Activated B cell treated with CpG ODN at 0.5 μM for 24 hours (primary cell): ENCODE measurements around the gene MSH6. TPM values are rescaled to one million over a fixed set of nuclear protein-coding genes. Genes with fewer than 3 reads are reported as not detected.

ENCODE experiments used
- ATAC-seq: fragments of 200-7000 bp; cut with Tn5 transposase; one replicate; pipeline ENCODE4 v1.10.0; 2021; ENCODE audit warnings: low read depth, mild to moderate bottlenecking, moderate library complexity
- CTCF ChIA-PET: fragments of 350-600 bp; sonication (Branson Sonifier 250); formaldehyde crosslinking; loops from one replicate; lab custom pipeline; 2021; ENCODE audit warnings: antibody characterized with exemption; lab: Charles Lee
- POLR2A ChIA-PET: fragments of 350-600 bp; sonication (Branson Sonifier 250); formaldehyde crosslinking; loops from one replicate; lab custom pipeline; 2021; ENCODE audit warnings: antibody characterized with exemption; lab: Charles Lee
- DNase-seq: peaks from one replicate; pipeline ENCODE4 v3.0.0; 2022
- H3K27ac Mint-ChIP-seq: one replicate; pipeline ENCODE4 v1.8.0; 2020; ENCODE audit warnings: mixed read lengths
- H3K27me3 Mint-ChIP-seq: one replicate; pipeline ENCODE4 v1.8.0; 2021; ENCODE audit warnings: mixed read lengths
- H3K36me3 Mint-ChIP-seq: one replicate; pipeline ENCODE4 v1.8.0; 2021; ENCODE audit warnings: low read depth, mixed read lengths
- H3K4me1 Mint-ChIP-seq: one replicate; pipeline ENCODE4 v1.8.0; 2021; ENCODE audit warnings: mixed read lengths
- H3K4me3 Mint-ChIP-seq: one replicate; pipeline ENCODE4 v1.8.0; 2020; ENCODE audit warnings: mild to moderate bottlenecking, mixed read lengths
- H3K9me3 Mint-ChIP-seq: one replicate; pipeline ENCODE4 v1.8.0; 2020; ENCODE audit warnings: mixed read lengths
- intact Hi-C: fragments of 100-400 bp; cut with micrococcal nuclease; formaldehyde crosslinking; loops from one replicate; pipeline ENCODE4 v1.15.1; 2024
- total RNA-seq: library from RNA; stranded (reverse); gene quantifications from 2 replicates; pipeline ENCODE4 v1.2.3, GENCODE V29; 2022
- TF ChIP-seq, protein P1 (sequence below): fragments of 200-600 bp; IDR thresholded peaks from one replicate; pipeline ENCODE4 v1.8.0; 2022; ENCODE audit warnings: antibody characterized with exemption, mild to moderate bottlenecking

The MSH6 gene
- total RNA-seq, 1 donor from 2014 or later: 40.6 TPM

DNA sequence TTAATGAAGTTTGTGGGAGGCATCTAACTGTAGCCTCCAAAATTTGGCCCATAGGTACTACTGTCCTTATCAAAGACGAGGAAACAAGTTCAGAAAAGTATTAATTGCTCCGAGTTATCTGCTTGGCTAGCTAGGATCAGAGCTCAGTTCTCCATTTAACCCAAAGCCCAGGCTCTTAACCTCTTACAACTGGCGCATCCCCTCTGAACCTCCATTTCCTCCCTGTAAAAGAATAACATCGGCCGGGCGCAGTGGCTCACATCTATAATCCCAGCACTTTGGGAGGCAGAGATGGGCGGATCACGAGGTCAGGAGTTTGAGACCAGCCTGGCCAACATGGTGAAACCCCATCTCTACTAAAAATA lies 3.5 kb upstream of the MSH6 start:
- Mint-ChIP-seq H3K4me3 (no peak overlapping the region), H3K27ac (no peak overlapping the region), H3K4me1 (peaks cover 4% of the 10 kb centered on the region), H3K27me3 (no peaks in the 10 kb centered on the region), H3K36me3 (peaks cover 2% of the 10 kb centered on the region), H3K9me3 (no peaks in the 10 kb centered on the region)
- intact Hi-C loops: no loop called here
- TF ChIP-seq, protein P1, sequence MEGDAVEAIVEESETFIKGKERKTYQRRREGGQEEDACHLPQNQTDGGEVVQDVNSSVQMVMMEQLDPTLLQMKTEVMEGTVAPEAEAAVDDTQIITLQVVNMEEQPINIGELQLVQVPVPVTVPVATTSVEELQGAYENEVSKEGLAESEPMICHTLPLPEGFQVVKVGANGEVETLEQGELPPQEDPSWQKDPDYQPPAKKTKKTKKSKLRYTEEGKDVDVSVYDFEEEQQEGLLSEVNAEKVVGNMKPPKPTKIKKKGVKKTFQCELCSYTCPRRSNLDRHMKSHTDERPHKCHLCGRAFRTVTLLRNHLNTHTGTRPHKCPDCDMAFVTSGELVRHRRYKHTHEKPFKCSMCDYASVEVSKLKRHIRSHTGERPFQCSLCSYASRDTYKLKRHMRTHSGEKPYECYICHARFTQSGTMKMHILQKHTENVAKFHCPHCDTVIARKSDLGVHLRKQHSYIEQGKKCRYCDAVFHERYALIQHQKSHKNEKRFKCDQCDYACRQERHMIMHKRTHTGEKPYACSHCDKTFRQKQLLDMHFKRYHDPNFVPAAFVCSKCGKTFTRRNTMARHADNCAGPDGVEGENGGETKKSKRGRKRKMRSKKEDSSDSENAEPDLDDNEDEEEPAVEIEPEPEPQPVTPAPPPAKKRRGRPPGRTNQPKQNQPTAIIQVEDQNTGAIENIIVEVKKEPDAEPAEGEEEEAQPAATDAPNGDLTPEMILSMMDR: no peak
- ATAC-seq: no peak
- ChIA-PET CTCF (interaction anchor here (1.2 kb wide), 1 partner anchor 12 kb away, joined by 5 read pairs; no protein-coding TSS in a partner anchor), POLR2A (no interaction called here)
- DNase-seq: no peak

DNA sequence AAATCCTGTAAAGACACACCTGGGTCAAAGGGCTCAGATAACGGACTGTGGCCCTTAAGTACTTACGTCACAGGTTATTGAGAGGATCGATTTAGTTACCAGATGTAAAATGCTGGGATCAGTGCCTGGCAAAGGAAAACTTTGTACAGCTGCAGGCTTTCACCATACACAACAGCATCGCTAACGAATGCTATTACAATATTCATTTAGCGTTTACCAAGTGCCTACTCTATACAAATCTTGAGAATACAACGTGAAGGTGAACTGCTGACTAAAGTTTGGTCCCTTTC lies 619 bp upstream of the MSH6 start:
- no peak for ATAC-seq
- Mint-ChIP-seq H3K27ac (peak overlapping the region; percentile 76), H3K4me3 (peak overlapping the region; percentile 86), H3K4me1 (peaks cover 22% of the 10 kb centered on the region), H3K27me3 (no peaks in the 10 kb centered on the region), H3K9me3 (no peaks in the 10 kb centered on the region), H3K36me3 (peaks cover 6% of the 10 kb centered on the region)
- ChIA-PET CTCF (interaction anchor here (0.9 to 1.1 kb wide), 2 partner anchors 15 to 345 kb away, joined by 4 read pairs; no protein-coding TSS in a partner anchor), POLR2A (interaction anchor here (0.6 to 1.8 kb wide), 16 partner anchors 9 to 797 kb away, joined by 3 to 11 read pairs (median 4); partner anchors contain the start of gene MSH2)
- no peak for DNase-seq
- TF ChIP-seq, protein P1: no peak
- intact Hi-C loops: loop anchor here (2.0 to 5.0 kb wide), 6 partner anchors 16 to 865 kb away; partner anchors contain the start of gene MCFD2

DNA sequence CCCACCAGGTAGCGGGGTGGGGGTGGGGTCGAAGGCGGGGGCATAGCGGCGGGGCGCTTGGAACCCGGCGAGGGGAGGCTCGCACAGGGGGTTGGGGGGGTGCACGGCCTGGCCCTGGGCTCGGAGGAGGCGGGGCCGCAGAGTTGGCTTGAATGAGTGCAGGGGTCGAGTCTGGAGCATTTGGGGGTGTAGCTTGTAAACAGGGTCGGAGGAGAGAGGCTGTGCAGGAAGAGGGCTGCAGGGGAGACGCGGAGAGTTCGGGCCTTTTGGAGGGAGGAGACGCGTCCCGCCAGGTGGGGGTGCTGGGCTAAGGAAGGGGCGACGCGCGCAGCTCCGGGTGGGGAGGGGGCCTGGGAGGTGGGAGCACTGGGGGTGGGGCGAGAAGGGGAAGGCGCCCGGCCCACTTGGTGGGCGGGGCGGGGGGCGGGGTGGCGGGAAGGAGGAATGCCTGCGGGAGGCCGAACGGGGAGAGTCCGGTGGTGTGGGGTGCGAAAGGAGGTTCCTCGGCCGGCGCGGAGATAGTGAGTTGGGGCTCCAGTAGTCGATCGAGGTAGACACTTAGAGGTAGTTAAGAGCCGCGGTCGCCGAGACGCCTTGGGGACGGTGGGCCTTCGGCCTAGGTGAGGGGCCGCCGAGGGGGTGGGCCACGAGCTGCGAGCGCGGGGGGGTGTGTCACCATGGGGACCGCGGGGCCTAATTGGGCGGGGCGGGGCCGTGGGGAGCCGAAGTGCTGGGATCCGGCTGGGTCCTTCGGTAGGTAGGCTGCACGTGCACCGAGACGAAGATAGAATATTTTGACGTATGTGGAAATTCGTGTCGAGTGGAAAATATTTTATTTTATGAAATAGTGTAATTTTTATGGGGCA lies 774 bp downstream of the MSH6 start:
- H3K4me3 Mint-ChIP-seq: peak overlapping the region; percentile 92

DNA sequence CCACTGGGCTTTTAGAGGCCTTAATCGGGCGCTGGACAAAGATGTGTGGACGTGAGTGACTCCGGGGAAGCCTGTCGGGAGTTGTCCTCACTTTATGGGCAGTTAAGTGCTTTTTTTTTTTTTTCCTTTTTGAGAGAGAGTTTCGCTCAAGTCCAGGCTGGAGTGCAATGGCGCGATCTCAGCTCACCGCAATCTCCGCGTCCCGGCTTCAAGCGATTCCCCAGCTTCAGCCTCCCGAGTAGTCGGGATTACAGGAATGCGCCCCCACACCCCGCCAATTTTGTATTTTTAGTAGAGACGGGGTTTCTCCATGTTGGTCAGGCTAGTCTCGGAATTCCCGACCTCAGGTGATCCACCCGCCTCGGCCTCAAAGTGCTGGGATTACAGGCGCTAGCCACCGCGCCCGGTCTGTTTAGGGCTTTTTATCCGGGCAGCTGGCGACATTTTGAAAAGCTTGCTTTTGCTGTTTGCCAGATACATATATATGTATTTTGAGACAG lies 1.5 kb downstream of the MSH6 start:
- Mint-ChIP-seq H3K36me3 (peaks cover 6% of the 10 kb centered on the region), H3K27me3 (no peaks in the 10 kb centered on the region), H3K4me1 (peaks cover 22% of the 10 kb centered on the region), H3K4me3 (peak overlapping the region; percentile 92), H3K9me3 (no peaks in the 10 kb centered on the region), H3K27ac (peak overlapping the region; percentile 83)
- ChIA-PET POLR2A (interaction anchor here (0.6 to 1.9 kb wide), 4 partner anchors 12 to 382 kb away, joined by 3 to 9 read pairs (median 8); partner anchors contain the start of genes FBXO11 and MSH2), CTCF (interaction anchor here (1.0 kb wide), 1 partner anchor 322 kb away, joined by 3 read pairs; no protein-coding TSS in a partner anchor)
- TF ChIP-seq, protein P1: no peak
- intact Hi-C loops: loop anchor here (5.0 kb wide), 5 partner anchors 33 to 867 kb away; partner anchors contain the start of gene MCFD2
- ATAC-seq (no peak), DNase-seq (no peak)

More for the DNA sequence above, 774 bp downstream of the MSH6 start:
- peaks cover 22% of the 10 kb centered on the region for H3K4me1 Mint-ChIP-seq
- intact Hi-C loops: loop anchor here (1.0 to 5.0 kb wide), 8 partner anchors 15 to 866 kb away; partner anchors contain the start of genes FBXO11 and MCFD2
- ATAC-seq (peak; percentile 32), DNase-seq (peak; percentile 73)
- TF ChIP-seq, protein P1: no peak
- H3K27me3 Mint-ChIP-seq: no peaks in the 10 kb centered on the region
- ChIA-PET CTCF (interaction anchor here (0.7 to 1.6 kb wide), 3 partner anchors 263 to 449 kb away, joined by 3 to 5 read pairs (median 3); no protein-coding TSS in a partner anchor), POLR2A (interaction anchor here (0.6 to 1.9 kb wide), 14 partner anchors 10 to 801 kb away, joined by 3 to 11 read pairs (median 6); partner anchors contain the start of genes FBXO11 and MSH2)
- peak overlapping the region; percentile 83 for H3K27ac Mint-ChIP-seq
- H3K36me3 Mint-ChIP-seq: peaks cover 6% of the 10 kb centered on the region
- no peaks in the 10 kb centered on the region for H3K9me3 Mint-ChIP-seq
